BJ (cell line): Measurements from ENCODE around the gene HIVEP3. TPM values are rescaled to one million over a fixed set of nuclear protein-coding genes. Genes with fewer than 3 reads are reported as not detected.

Source experiments
- CTCF ChIA-PET: fragments of 350-600 bp; formaldehyde crosslinking; extraction: SDS; loops from one replicate; lab custom pipeline; 2021; ENCODE audit warnings: antibody characterized with exemption, inconsistent platforms; lab: Yijun Ruan, JAX
- POLR2A ChIA-PET: fragments of 300-600 bp; sonication (Branson Sonifier 250); formaldehyde crosslinking; extraction: SDS; loops from one replicate; lab custom pipeline; 2021; ENCODE audit warnings: antibody characterized with exemption; lab: Charles Lee
- DNase-seq: peaks from one replicate; pipeline ENCODE4 v3.0.0-alpha.2; 2011; ENCODE audit warnings: low read depth
- H3K27me3 ChIP-seq: 2 replicates; pipeline ENCODE4 v1.6.0; 2011; ENCODE audit warnings: low read length; ENCODE audit not compliant: control insufficient read depth, insufficient read depth
- H3K36me3 ChIP-seq: 2 replicates; pipeline ENCODE4 v1.5.1; 2011; ENCODE audit warnings: low read length; ENCODE audit not compliant: control insufficient read depth, insufficient read depth
- H3K4me3 ChIP-seq: 2 replicates; pipeline ENCODE4 v1.5.1; 2011; ENCODE audit warnings: low read depth, mild to moderate bottlenecking, control low read depth, low read length
- polyA plus RNA-seq: library from polyadenylated mRNA; depleted of rRNA; stranded (reverse); fragments of >200 nt; gene quantifications from 2 replicates; pipeline ENCODE4 v1.2.3, GENCODE V29; 2011
- TF ChIP-seq, protein P1 (sequence below): IDR thresholded peaks from 2 replicates; pipeline ENCODE4 v1.5.1; 2011; ENCODE audit warnings: low read depth, mild to moderate bottlenecking, control low read depth, inconsistent platforms, low read length, moderate library complexity; ENCODE audit not compliant: insufficient read depth

The HIVEP3 gene
- polyA plus RNA-seq, 1 experiment = 4.0 TPM

- H3K27me3 ChIP-seq = no peaks in the 10 kb centered on the region
- TF ChIP-seq, protein P1, sequence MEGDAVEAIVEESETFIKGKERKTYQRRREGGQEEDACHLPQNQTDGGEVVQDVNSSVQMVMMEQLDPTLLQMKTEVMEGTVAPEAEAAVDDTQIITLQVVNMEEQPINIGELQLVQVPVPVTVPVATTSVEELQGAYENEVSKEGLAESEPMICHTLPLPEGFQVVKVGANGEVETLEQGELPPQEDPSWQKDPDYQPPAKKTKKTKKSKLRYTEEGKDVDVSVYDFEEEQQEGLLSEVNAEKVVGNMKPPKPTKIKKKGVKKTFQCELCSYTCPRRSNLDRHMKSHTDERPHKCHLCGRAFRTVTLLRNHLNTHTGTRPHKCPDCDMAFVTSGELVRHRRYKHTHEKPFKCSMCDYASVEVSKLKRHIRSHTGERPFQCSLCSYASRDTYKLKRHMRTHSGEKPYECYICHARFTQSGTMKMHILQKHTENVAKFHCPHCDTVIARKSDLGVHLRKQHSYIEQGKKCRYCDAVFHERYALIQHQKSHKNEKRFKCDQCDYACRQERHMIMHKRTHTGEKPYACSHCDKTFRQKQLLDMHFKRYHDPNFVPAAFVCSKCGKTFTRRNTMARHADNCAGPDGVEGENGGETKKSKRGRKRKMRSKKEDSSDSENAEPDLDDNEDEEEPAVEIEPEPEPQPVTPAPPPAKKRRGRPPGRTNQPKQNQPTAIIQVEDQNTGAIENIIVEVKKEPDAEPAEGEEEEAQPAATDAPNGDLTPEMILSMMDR = no peak
- CTCF ChIA-PET = interaction anchor here (0.9 to 1.5 kb wide), 2 partner anchors 11 to 37 kb away, joined by 3 read pairs; no protein-coding TSS in a partner anchor
- POLR2A ChIA-PET = interaction anchor here (0.6 kb wide), 1 partner anchor 1673 kb away, joined by 7 read pairs; the partner anchor contains the start of gene CAP1
- H3K36me3 ChIP-seq = no peaks in the 10 kb centered on the region
- H3K4me3 ChIP-seq = no peak overlapping the region
- peak; percentile 5 for DNase-seq
These were observed 205.0 kb downstream of the HIVEP3 start for GRCh38 chr1:41713557-41714327.

- CTCF ChIA-PET = interaction anchor here (1.5 kb wide), 1 partner anchor 11 kb away, joined by 3 read pairs; no protein-coding TSS in a partner anchor
- POLR2A ChIA-PET = interaction anchor here (0.6 kb wide), 1 partner anchor 1673 kb away, joined by 7 read pairs; the partner anchor contains the start of gene CAP1
- H3K27me3 ChIP-seq = no peaks in the 10 kb centered on the region
- DNase-seq = no peak
- TF ChIP-seq, protein P1 = no peak
- H3K36me3 ChIP-seq = no peaks in the 10 kb centered on the region
- H3K4me3 ChIP-seq = no peak overlapping the region
These were observed 205.6 kb downstream of the HIVEP3 start for GRCh38 chr1:41713141-41713540.

DNA sequence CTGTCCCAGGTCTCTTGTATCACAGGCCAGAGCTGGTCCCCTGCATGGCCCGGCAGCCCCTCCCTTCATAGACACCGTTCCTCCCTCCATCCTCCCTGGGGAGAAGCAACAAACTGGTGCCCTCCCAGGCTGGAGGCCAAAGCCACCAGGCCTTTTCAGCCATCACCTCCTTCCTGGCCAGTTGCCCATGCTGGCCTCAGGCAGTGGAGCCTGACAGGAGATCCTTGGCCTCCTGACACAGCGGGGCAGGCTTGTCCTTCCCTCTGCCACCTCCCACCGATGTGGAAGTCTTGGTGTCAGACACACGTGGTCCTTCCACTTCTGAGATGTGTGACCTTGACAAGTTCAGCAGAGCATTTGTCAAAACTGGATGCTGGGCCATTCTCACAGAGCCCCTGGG lies 206.0 kb downstream of the HIVEP3 start:
- Histone ChIP-seq H3K36me3 (no peaks in the 10 kb centered on the region), H3K4me3 (no peak overlapping the region), H3K27me3 (no peaks in the 10 kb centered on the region)
- ChIA-PET POLR2A (no interaction called here), CTCF (interaction anchor here (1.5 kb wide), 1 partner anchor 12 kb away, joined by 3 read pairs; no protein-coding TSS in a partner anchor)
- DNase-seq = no peak
- TF ChIP-seq, protein P1 = no peak

DNA sequence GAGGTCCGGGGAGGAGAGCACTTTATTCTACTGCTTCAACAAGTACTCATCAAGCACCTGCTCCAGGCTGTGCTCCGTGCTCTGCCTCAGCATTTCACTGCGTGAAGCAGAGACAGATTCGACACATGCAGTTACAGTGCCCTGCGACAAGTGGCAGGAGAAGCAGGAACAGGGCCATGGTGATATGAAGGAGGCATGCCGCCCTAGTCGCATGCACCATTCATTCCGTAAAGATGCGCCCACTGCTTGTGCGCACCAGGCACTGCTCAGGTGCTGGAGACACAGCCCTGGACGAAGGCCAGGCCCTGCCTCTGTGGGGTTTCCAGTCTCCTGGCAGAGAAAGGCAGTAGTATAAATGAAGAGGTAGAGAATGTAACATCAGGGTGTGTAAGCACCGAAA lies 206.6 kb downstream of the HIVEP3 start:
- Histone ChIP-seq H3K36me3 (no peaks in the 10 kb centered on the region), H3K27me3 (no peaks in the 10 kb centered on the region), H3K4me3 (no peak overlapping the region)
- ChIA-PET CTCF (no interaction called here), POLR2A (no interaction called here)
- no peak for DNase-seq
- TF ChIP-seq, protein P1 = no peak

GRCh38 chr1:41711581-41711980 lies 207.1 kb downstream of the HIVEP3 start:
- TF ChIP-seq, protein P1 = no peak
- POLR2A ChIA-PET = no interaction called here
- CTCF ChIA-PET = no interaction called here
- Histone ChIP-seq H3K36me3 (no peaks in the 10 kb centered on the region), H3K4me3 (no peak overlapping the region), H3K27me3 (no peaks in the 10 kb centered on the region)
- DNase-seq = no peak
